ENCODE data around the gene EVI5. TPM values are rescaled to one million over a fixed set of nuclear protein-coding genes. Genes with fewer than 3 reads are reported as not detected.

EVI5 gene
- total and polyA plus RNA-seq, 2 experiments from 2014 or later: 16.5 to 20.0 TPM

DNA sequence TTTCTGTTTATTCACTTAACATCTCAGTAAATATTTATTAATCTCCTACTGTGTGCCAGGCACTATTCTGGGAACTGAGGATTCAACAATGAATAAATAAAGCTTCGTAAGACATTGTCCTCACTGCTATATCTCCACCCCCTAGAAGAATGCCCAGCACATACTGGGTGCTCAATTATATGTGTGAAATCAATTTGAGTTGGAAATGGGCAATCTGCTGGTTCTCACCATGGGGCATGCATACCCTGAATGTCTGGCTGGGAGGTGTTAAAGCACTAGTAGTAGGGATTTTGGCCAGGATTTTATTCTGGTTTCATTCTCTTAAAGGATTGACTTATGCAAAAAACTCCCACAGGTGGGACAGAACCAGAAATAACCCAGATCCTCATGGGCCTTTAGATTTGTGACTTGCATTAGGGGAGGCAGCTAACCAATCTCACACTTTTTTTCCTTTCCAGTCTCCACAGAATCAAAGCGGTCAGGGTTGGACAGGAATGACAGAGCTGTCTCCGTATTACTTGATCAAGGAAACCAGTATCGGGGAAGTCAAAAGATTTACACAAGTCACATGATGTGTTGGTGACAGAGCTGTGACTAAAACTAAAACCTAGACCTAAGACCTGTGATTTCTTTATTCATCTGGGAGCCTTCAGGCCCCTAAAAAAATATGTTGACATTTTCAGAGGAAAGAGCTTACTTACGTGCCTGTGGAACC lies 311.0 kb downstream of the EVI5 start:
- WGBS, 2 experiments (ENCODE audit: low coverage in 1 of 2, low lambda C conversion rate in 2 of 2, missing lambda C conversion rate in 2 of 2): 79 to 80% methylated on average over 5 of the region's 5 CpGs
- Histone ChIP-seq H3K27me3 (replicated peaks; ENCODE audit: insufficient read depth) (peaks cover 25% of the 10 kb centered on the region), H3K4me3 (no peak overlapping the region)

DNA sequence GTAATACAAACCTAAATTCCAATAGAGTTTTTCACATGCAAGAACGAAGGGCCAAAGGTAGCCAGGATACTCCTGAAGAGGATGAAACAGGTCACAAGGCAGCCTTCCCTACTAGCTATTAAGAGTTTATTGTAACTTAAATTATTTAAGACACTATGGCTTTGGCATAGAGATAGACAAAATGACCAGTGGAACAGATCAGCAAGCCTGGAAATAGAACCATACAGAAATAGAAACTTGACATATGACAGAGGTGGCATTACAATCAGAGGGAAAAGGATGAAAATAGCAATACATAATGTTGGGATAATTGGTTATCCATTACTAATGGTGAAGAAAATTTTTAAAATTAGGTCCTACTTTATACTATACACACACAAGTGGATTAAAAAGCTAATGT lies 314.7 kb downstream of the EVI5 start:
- Histone ChIP-seq H3K9me2 (ENCODE audit: insufficient read depth) (no peaks in the 10 kb centered on the region), H3K4me3 (no peak overlapping the region), H3K27me3 (replicated peaks; ENCODE audit: insufficient read depth) (peaks cover 11% of the 10 kb centered on the region), H3K4me1 (ENCODE audit: insufficient read depth) (no peaks in the 10 kb centered on the region), H3K9me3 (ENCODE audit: low read depth) (no peaks in the 10 kb centered on the region), H3F3A (ENCODE audit: insufficient read depth) (no peaks in the 10 kb centered on the region), H4K20me1 (ENCODE audit: insufficient read depth) (no peaks in the 10 kb centered on the region), H3K79me2 (ENCODE audit: insufficient read depth) (no peaks in the 10 kb centered on the region), H3K27ac (no peak overlapping the region), H3K9ac (no peak overlapping the region), H2AFZ (no peak overlapping the region), H3K4me2 (ENCODE audit: unreplicated experiment) (no peak overlapping the region), H3K36me3 (ENCODE audit: low read depth) (no peaks in the 10 kb centered on the region)
- no peak for TF ChIP-seq EZH2 (IDR thresholded peaks at IDR 0.05; ENCODE audit: insufficient read depth, poor library complexity, severe bottlenecking)
- TF ChIP-seq EZH2phosphoT487 (IDR thresholded peaks at IDR 0.05; ENCODE audit: insufficient read depth, low read depth): no peak
- 63 to 72% methylated on average over 1 of the region's 1 CpG for WGBS, 2 experiments (ENCODE audit: low coverage in 1 of 2, low lambda C conversion rate in 2 of 2, missing lambda C conversion rate in 2 of 2)
- no peak for DNase-seq
- in situ Hi-C loops (cut with MboI): no loop called here

More for the DNA sequence above, 311.0 kb downstream of the EVI5 start:
- H3K9ac ChIP-seq: no peak overlapping the region
- H3K9me3 ChIP-seq (ENCODE audit: low read depth): no peaks in the 10 kb centered on the region
- no peak overlapping the region for H2AFZ ChIP-seq
- H3K27ac ChIP-seq: no peak overlapping the region
- H3K9me2 ChIP-seq (ENCODE audit: insufficient read depth): no peaks in the 10 kb centered on the region
- no peaks in the 10 kb centered on the region for H3K79me2 ChIP-seq (ENCODE audit: insufficient read depth)
- no peak for DNase-seq
- no peaks in the 10 kb centered on the region for H3K4me1 ChIP-seq (ENCODE audit: insufficient read depth)
- in situ Hi-C loops (cut with MboI): no loop called here
- H4K20me1 ChIP-seq (ENCODE audit: insufficient read depth): no peaks in the 10 kb centered on the region
- no peaks in the 10 kb centered on the region for H3K36me3 ChIP-seq (ENCODE audit: low read depth)
- TF ChIP-seq EZH2phosphoT487 (IDR thresholded peaks at IDR 0.05; ENCODE audit: insufficient read depth, low read depth) (no peak), EZH2 (IDR thresholded peaks at IDR 0.05; ENCODE audit: insufficient read depth, poor library complexity, severe bottlenecking) (no peak)
- H3K4me2 ChIP-seq (ENCODE audit: unreplicated experiment): no peak overlapping the region
- no peaks in the 10 kb centered on the region for H3F3A ChIP-seq (ENCODE audit: insufficient read depth)

DNA sequence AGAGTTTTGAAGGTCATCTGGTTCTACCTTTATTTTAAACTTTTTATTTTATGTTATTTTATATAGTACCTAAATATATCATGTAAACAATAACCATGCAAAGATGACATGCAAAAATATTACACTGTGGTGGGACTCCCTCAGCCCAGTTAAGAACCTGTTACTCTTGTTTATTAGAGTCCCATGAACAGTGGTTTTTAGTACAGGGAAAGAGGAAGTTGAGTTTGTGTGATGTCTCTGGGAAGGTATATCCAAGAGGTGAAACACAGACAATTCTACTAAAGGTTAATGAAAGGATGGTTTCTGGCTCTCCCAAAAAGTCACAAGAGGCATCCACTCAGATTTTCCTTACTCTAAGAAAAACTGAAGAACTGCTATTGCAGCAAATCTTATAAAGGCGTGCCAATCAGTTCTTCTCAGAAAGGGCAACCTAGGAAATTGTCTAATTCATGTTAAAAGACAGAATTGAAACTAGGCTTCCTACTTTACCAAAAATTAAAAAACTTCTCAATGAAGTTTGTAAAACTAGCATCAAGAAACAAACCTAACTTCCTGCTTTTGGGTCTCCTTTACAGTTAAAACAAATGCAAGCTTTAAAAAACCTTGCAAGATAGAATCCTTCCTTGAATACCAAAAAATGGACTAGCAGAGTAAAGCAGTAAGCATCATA lies 318.1 kb downstream of the EVI5 start:
- DNase-seq: no peak
- H3K27ac ChIP-seq: no peak overlapping the region
- H2AFZ ChIP-seq: no peak overlapping the region
- in situ Hi-C loops (cut with MboI): no loop called here
- H3K4me3 ChIP-seq: no peak overlapping the region
- no peak for TF ChIP-seq EZH2 (IDR thresholded peaks at IDR 0.05; ENCODE audit: insufficient read depth, poor library complexity, severe bottlenecking)
- TF ChIP-seq EZH2phosphoT487 (IDR thresholded peaks at IDR 0.05; ENCODE audit: insufficient read depth, low read depth): no peak
- no peaks in the 10 kb centered on the region for H3K36me3 ChIP-seq (ENCODE audit: low read depth)
- no peaks in the 10 kb centered on the region for H3F3A ChIP-seq (ENCODE audit: insufficient read depth)
- no peaks in the 10 kb centered on the region for H3K79me2 ChIP-seq (ENCODE audit: insufficient read depth)
- no peak overlapping the region for H3K9ac ChIP-seq
- H3K27me3 ChIP-seq (replicated peaks; ENCODE audit: insufficient read depth): no peaks in the 10 kb centered on the region
- H3K4me1 ChIP-seq (ENCODE audit: insufficient read depth): no peaks in the 10 kb centered on the region
- H3K9me2 ChIP-seq (ENCODE audit: insufficient read depth): no peaks in the 10 kb centered on the region
- no peaks in the 10 kb centered on the region for H3K9me3 ChIP-seq (ENCODE audit: low read depth)
- no peak overlapping the region for H3K4me2 ChIP-seq (ENCODE audit: unreplicated experiment)
- 79 to 90% methylated on average over 1 of the region's 1 CpG for WGBS, 2 experiments (ENCODE audit: low coverage in 1 of 2, low lambda C conversion rate in 2 of 2, missing lambda C conversion rate in 2 of 2)
- H4K20me1 ChIP-seq (ENCODE audit: insufficient read depth): no peaks in the 10 kb centered on the region

DNA sequence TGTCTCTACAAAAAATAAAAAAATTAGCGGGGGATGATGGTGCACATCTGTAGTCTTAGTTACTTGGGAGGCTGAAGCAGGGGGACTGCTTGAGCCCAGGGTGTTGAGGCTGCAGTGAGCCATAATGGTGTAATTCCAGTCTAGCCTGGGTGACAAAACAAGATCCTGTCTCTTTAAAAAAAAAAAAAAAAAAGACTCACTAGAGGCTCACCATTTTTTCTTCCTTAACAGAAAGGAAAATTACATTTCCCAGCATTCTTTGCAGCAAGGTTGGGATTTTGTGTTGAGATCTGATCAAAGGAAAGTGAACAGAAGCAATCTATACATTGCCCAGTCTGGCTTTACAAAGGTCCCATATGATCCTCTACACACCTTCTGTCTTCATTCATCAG lies 319.7 kb downstream of the EVI5 start:
- H3K9me3 ChIP-seq (ENCODE audit: low read depth): no peaks in the 10 kb centered on the region
- H3K27ac ChIP-seq: no peak overlapping the region
- DNase-seq: no peak
- no peaks in the 10 kb centered on the region for H4K20me1 ChIP-seq (ENCODE audit: insufficient read depth)
- in situ Hi-C loops (cut with MboI): no loop called here
- no peaks in the 10 kb centered on the region for H3F3A ChIP-seq (ENCODE audit: insufficient read depth)
- no peak overlapping the region for H3K9ac ChIP-seq
- no peaks in the 10 kb centered on the region for H3K36me3 ChIP-seq (ENCODE audit: low read depth)
- no peaks in the 10 kb centered on the region for H3K4me1 ChIP-seq (ENCODE audit: insufficient read depth)
- H3K4me2 ChIP-seq (ENCODE audit: unreplicated experiment): no peak overlapping the region
- WGBS, 2 experiments (ENCODE audit: low coverage in 1 of 2, low lambda C conversion rate in 2 of 2, missing lambda C conversion rate in 2 of 2): 90 to 93% methylated on average over 1 of the region's 1 CpG
- TF ChIP-seq EZH2 (IDR thresholded peaks at IDR 0.05; ENCODE audit: insufficient read depth, poor library complexity, severe bottlenecking): no peak
- no peak for TF ChIP-seq EZH2phosphoT487 (IDR thresholded peaks at IDR 0.05; ENCODE audit: insufficient read depth, low read depth)
- H3K9me2 ChIP-seq (ENCODE audit: insufficient read depth): no peaks in the 10 kb centered on the region
- no peak overlapping the region for H2AFZ ChIP-seq
- no peaks in the 10 kb centered on the region for H3K27me3 ChIP-seq (replicated peaks; ENCODE audit: insufficient read depth)
- no peak overlapping the region for H3K4me3 ChIP-seq
- H3K79me2 ChIP-seq (ENCODE audit: insufficient read depth): no peaks in the 10 kb centered on the region

Data from GM23248 (cell line).